MCF 10A (cell line): ENCODE results near the gene TP53RK. TPM values are rescaled to one million over a fixed set of nuclear protein-coding genes. Genes with fewer than 3 reads are reported as not detected.
A peak's percentile ranks its signal among the peaks of the same experiment; 100 is the strongest.

Source experiments
- BruUV-seq: library from RNA; stranded (reverse); fragments of 400-500 nt; replicated peaks from 2 replicates; lab custom pipeline; 2021; lab: Mats Ljungman, UMichigan
- CTCF ChIA-PET: fragments of 300-600 bp; sonication (Branson Sonifier 250); formaldehyde crosslinking; extraction: SDS; loops from one replicate; lab custom pipeline; 2021; ENCODE audit warnings: antibody characterized with exemption, inconsistent platforms; lab: Yijun Ruan, JAX
- POLR2A ChIA-PET: fragments of 300-600, 350-650 bp; sonication (Branson Sonifier 250); formaldehyde crosslinking; extraction: SDS; loops from one replicate; lab custom pipeline; 2020; ENCODE audit warnings: antibody characterized with exemption, inconsistent platforms; lab: Yijun Ruan, JAX
- DNase-seq: peaks from one replicate; pipeline ENCODE4 v3.0.0-alpha.2; 2018; ENCODE audit not compliant: unreplicated experiment
- H3K27ac Mint-ChIP-seq: one replicate; pipeline ENCODE4 v1.8.0; 2022; ENCODE audit warnings: mild to moderate bottlenecking, low read depth, mixed read lengths; ENCODE audit not compliant: unreplicated experiment
- H3K27me3 Mint-ChIP-seq: one replicate; pipeline ENCODE4 v1.8.0; 2022; ENCODE audit warnings: mixed read lengths; ENCODE audit not compliant: insufficient read depth, unreplicated experiment
- H3K36me3 Mint-ChIP-seq: one replicate; pipeline ENCODE4 v1.8.0; 2022; ENCODE audit warnings: mild to moderate bottlenecking, moderate library complexity, mixed read lengths; ENCODE audit not compliant: insufficient read depth, unreplicated experiment
- H3K4me1 Mint-ChIP-seq: one replicate; pipeline ENCODE4 v1.8.0; 2022; ENCODE audit warnings: mixed read lengths; ENCODE audit not compliant: insufficient read depth, unreplicated experiment
- H3K4me3 Mint-ChIP-seq: one replicate; pipeline ENCODE4 v1.8.0; 2022; ENCODE audit warnings: mild to moderate bottlenecking, moderate library complexity, mixed read lengths; ENCODE audit not compliant: unreplicated experiment
- H3K9me3 Mint-ChIP-seq: one replicate; pipeline ENCODE4 v1.8.0; 2022; ENCODE audit warnings: mixed read lengths; ENCODE audit not compliant: unreplicated experiment
- CTCF ChIP-seq: fragments of 200-600 bp; IDR thresholded peaks from one replicate; pipeline ENCODE4 v1.8.0; 2022; ENCODE audit warnings: antibody characterized with exemption, mild to moderate bottlenecking; ENCODE audit not compliant: unreplicated experiment
- intact Hi-C: fragments of 100-400 bp; cut with micrococcal nuclease; formaldehyde crosslinking; loops from 2 replicates; pipeline ENCODE4 v1.14.1; 2022
- total RNA-seq: library from RNA; stranded (reverse); gene quantifications from 2 replicates; pipeline ENCODE4 v1.2.3, GENCODE V29; 2022

Gene TP53RK
- total RNA-seq, 1 experiment from 2014 or later, result 16.2 TPM

DNA sequence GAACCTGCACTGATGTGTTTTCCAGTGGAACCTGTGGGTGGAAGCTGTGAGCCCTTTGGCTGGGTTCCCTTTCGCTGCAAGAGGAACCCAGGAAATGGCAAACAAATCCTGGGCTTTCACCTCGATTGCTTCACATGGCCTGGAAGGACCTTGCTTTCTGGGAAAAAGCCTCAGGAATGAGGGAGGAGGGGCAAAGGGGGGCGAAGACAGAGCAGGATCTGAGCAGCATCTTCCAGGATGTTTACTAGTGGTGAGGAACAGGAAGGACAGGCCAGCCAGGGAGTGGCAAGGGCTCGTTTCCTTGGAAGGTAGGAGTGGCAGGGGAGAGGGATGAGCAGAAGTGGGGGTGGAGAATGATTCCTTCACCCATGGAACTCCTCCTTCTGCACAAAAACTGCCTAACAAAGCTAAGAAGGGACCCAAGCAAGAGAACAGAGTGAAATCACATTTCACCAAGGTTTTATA lies 26.1 kb upstream of the TP53RK start:
- TF ChIP-seq CTCF, result no peak
- no peak overlapping the region for H3K27ac Mint-ChIP-seq
- intact Hi-C loops, result no loop called here
- H3K4me3 Mint-ChIP-seq, result no peak overlapping the region
- peak; percentile 62 for DNase-seq
- CTCF ChIA-PET, result interaction anchor here (0.9 to 1.3 kb wide), 2 partner anchors 14 to 432 kb away, joined by 3 to 4 read pairs; no protein-coding TSS in a partner anchor
- no peaks in the 10 kb centered on the region for H3K27me3 Mint-ChIP-seq
- BruUV-seq, result no TSS peak
- H3K9me3 Mint-ChIP-seq, result no peaks in the 10 kb centered on the region
- POLR2A ChIA-PET, result interaction anchor here (0.6 to 0.9 kb wide), 2 partner anchors 11 to 411 kb away, joined by 3 read pairs; no protein-coding TSS in a partner anchor
- no peaks in the 10 kb centered on the region for H3K36me3 Mint-ChIP-seq
- H3K4me1 Mint-ChIP-seq, result no peaks in the 10 kb centered on the region

DNA sequence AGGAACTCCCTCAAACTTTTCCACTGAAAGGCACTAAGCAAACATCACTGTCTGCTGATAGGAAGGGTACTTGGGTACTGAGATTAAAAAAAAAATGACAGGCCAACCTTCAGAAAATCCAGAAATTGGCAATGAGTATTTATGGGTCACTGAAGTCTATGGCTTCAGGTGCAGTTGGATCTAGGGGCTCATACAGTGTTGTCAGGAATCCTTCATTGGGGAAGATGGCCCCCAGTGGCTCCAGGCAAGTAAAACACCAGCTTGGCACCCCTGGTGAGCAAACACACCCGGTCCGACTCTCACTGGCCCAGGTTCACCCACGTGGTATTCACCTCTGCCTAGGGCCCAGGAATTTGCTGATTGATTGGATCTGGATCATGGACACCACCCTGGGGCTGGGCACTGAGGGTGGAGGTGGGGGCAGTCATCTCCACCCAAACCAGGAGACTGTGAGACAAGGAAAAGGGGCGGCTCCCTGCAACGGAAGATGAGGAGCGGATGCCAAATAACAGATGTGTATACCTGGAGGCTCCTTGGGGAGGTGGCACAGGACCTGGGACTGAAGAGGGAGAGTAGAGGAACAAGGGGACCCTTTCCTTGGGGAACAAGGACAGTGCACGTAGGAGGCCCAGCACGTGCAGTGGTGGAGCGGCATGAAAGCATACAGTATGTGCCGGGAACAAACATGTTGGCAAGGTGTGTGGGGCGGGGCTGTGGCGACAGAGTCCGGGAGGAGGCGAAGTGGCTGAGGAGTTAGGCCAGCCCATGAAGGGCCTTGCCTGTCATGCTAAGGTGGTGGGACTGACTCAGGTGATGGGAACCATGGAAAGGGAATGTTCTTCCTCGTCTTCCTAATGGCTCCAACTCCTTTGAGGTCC lies 25.0 kb upstream of the TP53RK start:
- no peak overlapping the region for H3K4me3 Mint-ChIP-seq
- ChIA-PET CTCF (no interaction called here), POLR2A (interaction anchor here (0.6 to 0.7 kb wide), 2 partner anchors 12 to 20 kb away, joined by 3 to 4 read pairs; no protein-coding TSS in a partner anchor)
- intact Hi-C loops, result no loop called here
- peaks cover 4% of the 10 kb centered on the region for H3K27me3 Mint-ChIP-seq
- H3K9me3 Mint-ChIP-seq, result no peaks in the 10 kb centered on the region
- no peak overlapping the region for H3K27ac Mint-ChIP-seq
- no TSS peak for BruUV-seq
- no peaks in the 10 kb centered on the region for H3K36me3 Mint-ChIP-seq
- H3K4me1 Mint-ChIP-seq, result no peaks in the 10 kb centered on the region
- no peak for DNase-seq
- no peak for TF ChIP-seq CTCF

- BruUV-seq, result no TSS peak
- no peak overlapping the region for H3K4me3 Mint-ChIP-seq
- DNase-seq, result no peak
- H3K9me3 Mint-ChIP-seq, result no peaks in the 10 kb centered on the region
- H3K27ac Mint-ChIP-seq, result no peak overlapping the region
- no peak for TF ChIP-seq CTCF
- peaks cover 12% of the 10 kb centered on the region for H3K27me3 Mint-ChIP-seq
- intact Hi-C loops, result no loop called here
- ChIA-PET CTCF (interaction anchor here (0.6 kb wide), 1 partner anchor 1087 kb away, joined by 3 read pairs; no protein-coding TSS in a partner anchor), POLR2A (no interaction called here)
- H3K4me1 Mint-ChIP-seq, result no peaks in the 10 kb centered on the region
- no peaks in the 10 kb centered on the region for H3K36me3 Mint-ChIP-seq
Measured at GRCh38 chr20:46712056-46712636, 22.9 kb upstream of the TP53RK start.
